ENCODE data around the gene EPHA3. TPM values are rescaled to one million over a fixed set of nuclear protein-coding genes. Genes with fewer than 3 reads are reported as not detected.

Gene EPHA3
- total and polyA plus RNA-seq, 2 donors (not counting 3 experiments of a cell fraction or from before 2014, with no cell fraction given) = not detected

- TF ChIP-seq EZH2 (IDR thresholded peaks at IDR 0.05; ENCODE audit: borderline replicate concordance, low read depth, low read length, severe bottlenecking) = no peak
- no peak for TF ChIP-seq MAX (IDR thresholded peaks at IDR 0.05; ENCODE audit: insufficient read depth, insufficient read length)
- no peak for TF ChIP-seq POLR2A (IDR thresholded peaks at IDR 0.05; ENCODE audit: low read depth, low read length)
- TF ChIP-seq MYC (IDR thresholded peaks at IDR 0.05; ENCODE audit: low read depth, low read length) = no peak
- no peak for TF ChIP-seq POLR2AphosphoS5 (IDR thresholded peaks at IDR 0.05; ENCODE audit: insufficient read depth, low read depth, low read length)
- no peak for TF ChIP-seq CTCF (IDR thresholded peaks at IDR 0.05; ENCODE audit: extremely low read depth in 1 of 2, insufficient read depth in 1 of 2, low read depth in 1 of 2, low read length in 2 of 2)
- TF ChIP-seq JUN (IDR thresholded peaks at IDR 0.05; ENCODE audit: borderline replicate concordance, insufficient read depth, insufficient read length, low read depth) = no peak
- no peak for TF ChIP-seq GATA2 (IDR thresholded peaks at IDR 0.05; ENCODE audit: insufficient read depth, insufficient read length, low read depth, low read length)
- TF ChIP-seq FOS (IDR thresholded peaks at IDR 0.05; ENCODE audit: borderline replicate concordance, insufficient read depth, low read length) = no peak
- ChIA-PET POLR2A (no interaction called here), CTCF (no interaction called here)
- no peaks in the 10 kb centered on the region for H3K79me2 ChIP-seq (ENCODE audit: control insufficient read depth, insufficient read depth, low read length)
- H3K9me3 ChIP-seq (replicated peaks; ENCODE audit: control insufficient read depth, insufficient read depth, low read length) = no peaks in the 10 kb centered on the region
- intact Hi-C loops (cut with micrococcal nuclease) (no loop called here), dilution Hi-C loops (cut with MboI; ENCODE audit: extremely low pct_ligation_motif_present, low sequenced_read_pairs) (no loop called here)
- no peak for DNase-seq (ENCODE audit: low read depth, low spot score)
- H4K20me1 ChIP-seq (replicated peaks; ENCODE audit: control insufficient read depth, extremely low read depth, insufficient read depth, low read length) = peaks cover 2% of the 10 kb centered on the region
- no peak overlapping the region for H2AFZ ChIP-seq (ENCODE audit: low read depth, low read length)
- no peak overlapping the region for H3K4me3 ChIP-seq (replicated peaks in 1 of 3; ENCODE audit: insufficient read depth in 1 of 3, low read depth in 1 of 3, low read length in 3 of 3)
- no peak overlapping the region for H3K9ac ChIP-seq (replicated peaks; ENCODE audit: extremely low read depth, insufficient read depth, low read length)
- no peak overlapping the region for H3K27ac ChIP-seq (ENCODE audit: insufficient read depth, low read depth, low read length)
- H3K9me1 ChIP-seq (replicated peaks; ENCODE audit: control insufficient read depth, extremely low read depth, insufficient read depth, low read length) = no peaks in the 10 kb centered on the region
- no peak overlapping the region for H3K4me2 ChIP-seq (ENCODE audit: insufficient read depth, low read length)
- H3K27me3 ChIP-seq (ENCODE audit: control insufficient read depth in 2 of 2, insufficient read depth in 2 of 2, low read length in 2 of 2) = no peaks in the 10 kb centered on the region
- no TSS peak for BruUV-seq (replicated peaks)
- no peaks in the 10 kb centered on the region for H3K36me3 ChIP-seq (ENCODE audit: control insufficient read depth in 2 of 2, extremely low read depth in 1 of 2, insufficient read depth in 2 of 2, low read length in 2 of 2)
- no peaks in the 10 kb centered on the region for H3K4me1 ChIP-seq (ENCODE audit: control insufficient read depth, extremely low read depth, insufficient read depth, low read length)
- FAIRE-seq = no peak
Measured at GRCh38 chr3:89098173-89098572, 9.2 kb upstream of the EPHA3 start.
